ENCODE results near the gene DLD.

The DLD gene

GRCh38 chr7:107915541-107915940, 24.6 kb downstream of the DLD start:
- Histone ChIP-seq H3K27me3 (ENCODE audit: control insufficient read depth in 1 of 2, insufficient read depth in 1 of 2, low read length in 2 of 2) (no peaks in the 10 kb centered on the region), H3K18ac (ENCODE audit: low read depth in 1 of 2, low read length in 2 of 2) (no peak overlapping the region), H4K91ac (ENCODE audit: low read length) (no peak overlapping the region), H2BK12ac (ENCODE audit: low read length in 2 of 2) (no peak overlapping the region), H2BK5ac (ENCODE audit: low read depth, low read length, poor library complexity, severe bottlenecking) (no peak overlapping the region), H3K36me3 (ENCODE audit: control insufficient read depth in 1 of 2, insufficient read depth in 2 of 2, low read depth in 1 of 2, low read length in 2 of 2) (peaks cover 0 to 78% of the 10 kb centered on the region in 2 experiments), H3K4me2 (ENCODE audit: low read length, poor library complexity, severe bottlenecking) (no peak overlapping the region), H3K9ac (ENCODE audit: low read length) (no peak overlapping the region), H2BK120ac (ENCODE audit: low read depth, low read length) (no peak overlapping the region), H3K14ac (ENCODE audit: low read length in 2 of 2) (no peak overlapping the region), H2AFZ (ENCODE audit: low read depth, low read length) (no peak overlapping the region), H2AK5ac (ENCODE audit: low read length, severe bottlenecking) (no peak overlapping the region), H3K23ac (ENCODE audit: low read length in 2 of 2) (no peak overlapping the region), H2BK15ac (ENCODE audit: low read depth, poor library complexity, severe bottlenecking) (no peak overlapping the region), H3K9me3 (ENCODE audit: control insufficient read depth, low read length) (no peaks in the 10 kb centered on the region), H3K4me1 (ENCODE audit: control insufficient read depth, insufficient read depth, low read depth, low read length) (no peaks in the 10 kb centered on the region), H4K8ac (ENCODE audit: low read length) (no peak overlapping the region), H3K27ac (ENCODE audit: low read length, poor library complexity, severe bottlenecking) (no peak overlapping the region), H3K4me3 (ENCODE audit: insufficient read depth in 1 of 2, low read depth in 1 of 2, low read length in 2 of 2) (no peak overlapping the region), H3K79me1 (replicated peaks; ENCODE audit: low read length, poor library complexity, severe bottlenecking) (no peaks in the 10 kb centered on the region), H3K4ac (ENCODE audit: low read depth in 1 of 2, low read length in 2 of 2) (no peak overlapping the region)
- WGBS = 100% methylated on average over 1 of the region's 2 CpGs
- DNase-seq = no peak

- Histone ChIP-seq H2AFZ (ENCODE audit: low read depth, low read length) (no peak overlapping the region), H2BK12ac (ENCODE audit: low read length in 2 of 2) (no peak overlapping the region), H3K4me3 (ENCODE audit: insufficient read depth in 1 of 2, low read depth in 1 of 2, low read length in 2 of 2) (no peak overlapping the region), H3K9ac (ENCODE audit: low read length) (no peak overlapping the region), H4K8ac (ENCODE audit: low read length) (no peak overlapping the region), H3K4me2 (ENCODE audit: low read length, poor library complexity, severe bottlenecking) (no peak overlapping the region), H3K36me3 (ENCODE audit: control insufficient read depth in 1 of 2, insufficient read depth in 2 of 2, low read depth in 1 of 2, low read length in 2 of 2) (peaks cover 0 to 79% of the 10 kb centered on the region in 2 experiments), H3K27ac (ENCODE audit: low read length, poor library complexity, severe bottlenecking) (peak overlapping the region; percentile 57), H4K91ac (ENCODE audit: low read length) (no peak overlapping the region), H3K27me3 (ENCODE audit: control insufficient read depth in 1 of 2, insufficient read depth in 1 of 2, low read length in 2 of 2) (no peaks in the 10 kb centered on the region), H3K4me1 (ENCODE audit: control insufficient read depth, insufficient read depth, low read depth, low read length) (peaks cover 1% of the 10 kb centered on the region), H3K9me3 (ENCODE audit: control insufficient read depth, low read length) (no peaks in the 10 kb centered on the region), H2BK15ac (ENCODE audit: low read depth, poor library complexity, severe bottlenecking) (no peak overlapping the region), H3K79me1 (replicated peaks; ENCODE audit: low read length, poor library complexity, severe bottlenecking) (no peaks in the 10 kb centered on the region), H2AK5ac (ENCODE audit: low read length, severe bottlenecking) (no peak overlapping the region), H3K18ac (ENCODE audit: low read depth in 1 of 2, low read length in 2 of 2) (no peak overlapping the region), H3K14ac (ENCODE audit: low read length in 2 of 2) (no peak overlapping the region), H3K4ac (ENCODE audit: low read depth in 1 of 2, low read length in 2 of 2) (no peak overlapping the region), H2BK120ac (ENCODE audit: low read depth, low read length) (no peak overlapping the region), H2BK5ac (ENCODE audit: low read depth, low read length, poor library complexity, severe bottlenecking) (no peak overlapping the region), H3K23ac (ENCODE audit: low read length in 2 of 2) (no peak overlapping the region)
- WGBS = 100% methylated on average over 3 of the region's 3 CpGs
- DNase-seq = no peak
These were observed 27.0 kb downstream of the DLD start for GRCh38 chr7:107917763-107918651.

GRCh38 chr7:107918948-107919347, 28.0 kb downstream of the DLD start:
- Histone ChIP-seq H3K4me2 (ENCODE audit: low read length, poor library complexity, severe bottlenecking) (no peak overlapping the region), H2BK12ac (ENCODE audit: low read length in 2 of 2) (no peak overlapping the region), H2BK15ac (ENCODE audit: low read depth, poor library complexity, severe bottlenecking) (no peak overlapping the region), H3K79me1 (replicated peaks; ENCODE audit: low read length, poor library complexity, severe bottlenecking) (no peaks in the 10 kb centered on the region), H3K9me3 (ENCODE audit: control insufficient read depth, low read length) (no peaks in the 10 kb centered on the region), H3K36me3 (ENCODE audit: control insufficient read depth in 1 of 2, insufficient read depth in 2 of 2, low read depth in 1 of 2, low read length in 2 of 2) (peaks cover 0 to 88% of the 10 kb centered on the region in 2 experiments), H3K14ac (ENCODE audit: low read length in 2 of 2) (no peak overlapping the region), H3K27ac (ENCODE audit: low read length, poor library complexity, severe bottlenecking) (peak overlapping the region; percentile 12), H3K4me1 (ENCODE audit: control insufficient read depth, insufficient read depth, low read depth, low read length) (peaks cover 1% of the 10 kb centered on the region), H2AK5ac (ENCODE audit: low read length, severe bottlenecking) (no peak overlapping the region), H3K4ac (ENCODE audit: low read depth in 1 of 2, low read length in 2 of 2) (no peak overlapping the region), H3K4me3 (ENCODE audit: insufficient read depth in 1 of 2, low read depth in 1 of 2, low read length in 2 of 2) (no peak overlapping the region), H3K18ac (ENCODE audit: low read depth in 1 of 2, low read length in 2 of 2) (no peak overlapping the region), H3K9ac (ENCODE audit: low read length) (no peak overlapping the region), H3K27me3 (ENCODE audit: control insufficient read depth in 1 of 2, insufficient read depth in 1 of 2, low read length in 2 of 2) (no peaks in the 10 kb centered on the region), H3K23ac (ENCODE audit: low read length in 2 of 2) (no peak overlapping the region), H2BK120ac (ENCODE audit: low read depth, low read length) (no peak overlapping the region), H2AFZ (ENCODE audit: low read depth, low read length) (no peak overlapping the region), H4K91ac (ENCODE audit: low read length) (no peak overlapping the region), H4K8ac (ENCODE audit: low read length) (no peak overlapping the region), H2BK5ac (ENCODE audit: low read depth, low read length, poor library complexity, severe bottlenecking) (no peak overlapping the region)
- WGBS = no CpG with 5 or more reads among the region's 2 CpGs
- DNase-seq = no peak

GRCh38 chr7:107920048-107920772, 29.2 kb downstream of the DLD start:
- WGBS = no CpG with 5 or more reads among the region's 1 CpG

More at GRCh38 chr7:107920048-107920772, 29.2 kb downstream of the DLD start:
- Histone ChIP-seq H2BK120ac (ENCODE audit: low read depth, low read length) (no peak overlapping the region), H3K27me3 (ENCODE audit: control insufficient read depth in 1 of 2, insufficient read depth in 1 of 2, low read length in 2 of 2) (no peaks in the 10 kb centered on the region), H2AK5ac (ENCODE audit: low read length, severe bottlenecking) (no peak overlapping the region), H3K4me1 (ENCODE audit: control insufficient read depth, insufficient read depth, low read depth, low read length) (peaks cover 1% of the 10 kb centered on the region), H4K91ac (ENCODE audit: low read length) (no peak overlapping the region), H2BK15ac (ENCODE audit: low read depth, poor library complexity, severe bottlenecking) (no peak overlapping the region), H3K9me3 (ENCODE audit: control insufficient read depth, low read length) (no peaks in the 10 kb centered on the region), H3K36me3 (ENCODE audit: control insufficient read depth in 1 of 2, insufficient read depth in 2 of 2, low read depth in 1 of 2, low read length in 2 of 2) (peaks cover 2 to 96% of the 10 kb centered on the region in 2 experiments), H2AFZ (ENCODE audit: low read depth, low read length) (no peak overlapping the region), H4K8ac (ENCODE audit: low read length) (no peak overlapping the region), H3K18ac (ENCODE audit: low read depth in 1 of 2, low read length in 2 of 2) (no peak overlapping the region), H3K23ac (ENCODE audit: low read length in 2 of 2) (no peak overlapping the region), H2BK12ac (ENCODE audit: low read length in 2 of 2) (no peak overlapping the region), H3K4me2 (ENCODE audit: low read length, poor library complexity, severe bottlenecking) (no peak overlapping the region), H3K79me1 (replicated peaks; ENCODE audit: low read length, poor library complexity, severe bottlenecking) (peaks cover 1% of the 10 kb centered on the region), H3K4ac (ENCODE audit: low read depth in 1 of 2, low read length in 2 of 2) (no peak overlapping the region), H3K27ac (ENCODE audit: low read length, poor library complexity, severe bottlenecking) (peak overlapping the region; percentile 20), H2BK5ac (ENCODE audit: low read depth, low read length, poor library complexity, severe bottlenecking) (no peak overlapping the region), H3K14ac (ENCODE audit: low read length in 2 of 2) (no peak overlapping the region), H3K9ac (ENCODE audit: low read length) (no peak overlapping the region), H3K4me3 (ENCODE audit: insufficient read depth in 1 of 2, low read depth in 1 of 2, low read length in 2 of 2) (no peak overlapping the region)
- DNase-seq = peak; percentile 46

Measured in mesenchymal stem cell (in vitro differentiated cells and primary cell).